HS-5 (cell line): ENCODE data around the gene AMFR.

Source experiments
- DNase-seq: peaks from one replicate; pipeline ENCODE4 v3.0.0-alpha.2; 2012; ENCODE audit warnings: low read depth

Gene AMFR

GRCh38 chr16:56330476-56330875 lies 94.9 kb downstream of the AMFR start:
- DNase-seq, result no peak

GRCh38 chr16:56329887-56330286 lies 95.5 kb downstream of the AMFR start:
- no peak for DNase-seq

GRCh38 chr16:56328276-56329022 lies 96.9 kb downstream of the AMFR start:
- no peak for DNase-seq

- no peak for DNase-seq
Measured at GRCh38 chr16:56327929-56328258, 97.5 kb downstream of the AMFR start.

GRCh38 chr16:56327071-56327928 lies 98.0 kb downstream of the AMFR start:
- DNase-seq, result no peak

GRCh38 chr16:56325956-56326355 lies 99.4 kb downstream of the AMFR start:
- no peak for DNase-seq

GRCh38 chr16:56324406-56324805 lies 100.9 kb downstream of the AMFR start:
- no peak for DNase-seq

- DNase-seq, result no peak
Measured at GRCh38 chr16:56321571-56321970, 103.8 kb downstream of the AMFR start.

- DNase-seq, result no peak
Measured at GRCh38 chr16:56320811-56321558, 104.4 kb downstream of the AMFR start.

GRCh38 chr16:56320056-56320455 lies 105.3 kb downstream of the AMFR start:
- DNase-seq, result no peak

- DNase-seq, result no peak
Measured at GRCh38 chr16:56319376-56319775, 106.0 kb downstream of the AMFR start.

GRCh38 chr16:56318827-56319140 lies 106.6 kb downstream of the AMFR start:
- no peak for DNase-seq

- DNase-seq, result peak; percentile 29
Measured at GRCh38 chr16:56317998-56318826, 107.1 kb downstream of the AMFR start.

GRCh38 chr16:56316545-56316944 lies 108.8 kb downstream of the AMFR start:
- DNase-seq, result no peak

GRCh38 chr16:56315955-56316354 lies 109.4 kb downstream of the AMFR start:
- no peak for DNase-seq

- no peak for DNase-seq
Measured at GRCh38 chr16:56314244-56314850, 111.0 kb downstream of the AMFR start.

GRCh38 chr16:56312556-56312955 lies 112.8 kb downstream of the AMFR start:
- no peak for DNase-seq

- no peak for DNase-seq
Measured at GRCh38 chr16:56312028-56312300, 113.4 kb downstream of the AMFR start.
